SIG-M5 treated with dmso at 0.1 percent for 504 hours (cell line): Measurements from ENCODE around the gene DRGX.
A peak's percentile ranks its signal among the peaks of the same experiment; 100 is the strongest.

Experiments
- DNase-seq: peaks from one replicate; lab custom pipeline; 2025; ENCODE audit not compliant: unreplicated experiment; lab: John Stamatoyannopoulos, UW

Gene DRGX

GRCh38 chr10:49363309-49364031, 32.4 kb downstream of the DRGX start:
- DNase-seq = no peak

GRCh38 chr10:49362596-49363260, 33.2 kb downstream of the DRGX start:
- peak; percentile 77 for DNase-seq

- no peak for DNase-seq
Measured at GRCh38 chr10:49361735-49362568, 33.9 kb downstream of the DRGX start.

DNA sequence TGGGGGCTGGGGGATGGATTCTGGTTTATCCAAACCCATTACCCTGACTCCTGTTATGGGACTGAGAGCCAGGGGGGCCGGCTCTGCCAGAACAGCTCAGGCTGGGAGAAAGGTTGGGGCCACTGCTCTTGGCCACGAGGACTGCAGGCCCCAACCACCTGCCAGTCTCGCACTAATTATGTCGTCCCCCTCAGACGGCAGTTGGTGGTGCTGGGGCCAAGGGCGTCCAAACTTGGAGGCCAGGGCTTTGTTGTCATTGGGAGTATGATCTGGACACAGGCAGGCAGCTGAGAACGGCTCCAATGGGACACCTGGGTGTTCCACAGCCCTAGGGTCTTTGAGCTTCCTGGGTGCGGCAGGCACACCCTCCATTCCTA, 34.7 kb downstream of the DRGX start:
- DNase-seq = no peak

DNA sequence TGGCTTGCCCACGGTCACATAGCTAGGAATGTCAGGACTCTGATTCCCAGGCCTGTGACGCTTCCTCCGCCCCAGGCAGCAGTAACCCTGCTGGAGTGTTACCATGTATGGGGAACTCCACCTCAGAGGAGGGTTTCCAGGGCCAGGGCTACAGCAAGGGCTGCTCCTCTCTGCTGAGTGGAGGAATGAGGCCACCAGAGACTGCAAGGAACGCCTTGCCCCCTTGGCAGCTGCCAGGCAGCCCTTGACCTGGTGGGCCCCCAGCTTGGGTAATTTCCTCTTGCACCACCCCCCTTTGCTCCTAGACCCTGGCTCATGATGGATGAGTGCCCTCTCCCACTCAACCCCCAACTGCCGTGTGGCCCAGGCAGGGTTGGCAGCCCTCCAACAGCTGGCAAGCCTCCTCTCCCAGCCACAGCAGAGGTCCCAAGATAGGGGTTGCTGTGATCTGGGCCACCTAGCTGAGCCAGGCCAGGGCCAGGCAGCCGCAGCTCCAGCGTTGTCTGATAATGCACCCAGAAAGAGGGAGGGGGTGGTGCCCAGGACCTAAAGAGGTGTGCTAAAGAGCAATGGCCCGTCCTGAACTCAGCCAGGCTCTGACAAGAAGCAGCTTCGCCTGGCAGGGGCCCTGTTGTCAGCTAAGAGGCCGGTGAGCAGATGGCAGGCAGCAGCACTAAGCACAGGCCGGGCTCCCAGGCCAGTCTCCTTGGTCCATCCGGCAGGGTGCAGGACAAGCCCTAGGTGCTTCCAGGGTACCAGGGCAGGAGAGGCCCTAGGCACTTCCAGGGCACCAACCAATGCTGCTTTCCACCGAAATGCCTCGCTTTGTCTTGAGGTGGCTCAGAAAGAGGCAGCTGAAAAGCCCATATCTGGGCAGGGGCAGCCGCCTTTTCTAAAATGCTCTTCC, 35.4 kb downstream of the DRGX start:
- DNase-seq = no peak

DNA sequence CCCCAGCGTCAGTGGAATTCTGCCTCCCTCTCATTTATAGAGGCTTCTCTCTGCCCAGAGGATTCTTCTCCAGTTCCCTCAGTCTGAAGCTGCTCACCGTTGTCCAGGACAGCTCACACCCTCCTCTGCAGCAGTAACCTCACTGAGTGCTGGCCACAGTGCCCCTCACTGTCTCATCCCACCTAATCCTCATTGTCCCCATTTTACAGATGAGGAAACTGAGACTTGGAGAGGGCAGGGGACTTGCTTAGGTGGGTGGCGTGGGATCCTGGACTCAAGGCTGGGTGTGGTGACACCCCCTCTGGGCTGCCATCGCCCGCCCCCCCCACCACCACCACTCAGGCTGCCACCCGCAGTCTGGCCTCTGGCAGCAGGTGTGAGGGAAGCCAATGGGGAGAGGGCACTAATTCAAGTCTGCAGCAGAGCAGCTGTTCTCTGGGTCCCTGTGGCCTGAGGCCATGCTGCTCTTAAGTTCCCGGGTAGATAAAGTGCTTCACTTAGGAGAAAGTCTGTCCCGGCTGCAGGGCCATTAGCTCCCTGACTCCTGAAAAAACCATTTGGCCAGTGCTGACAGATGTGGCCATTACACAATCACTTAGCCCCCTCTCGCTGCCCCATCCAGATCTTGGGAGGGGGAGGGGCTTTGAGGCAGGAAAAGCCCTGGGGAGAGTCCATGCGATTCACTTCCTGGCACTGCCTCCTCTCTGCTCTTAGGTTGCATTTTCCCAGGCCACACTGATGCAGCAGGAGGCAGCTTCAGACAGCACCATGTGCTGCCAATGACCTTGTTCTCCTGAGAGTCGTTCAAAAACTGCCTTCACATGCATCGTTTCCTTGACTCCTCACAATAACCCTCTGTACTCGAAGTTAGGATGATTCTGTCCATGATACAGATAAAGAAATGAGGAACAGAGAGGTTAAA, 36.3 kb downstream of the DRGX start:
- no peak for DNase-seq

DNA sequence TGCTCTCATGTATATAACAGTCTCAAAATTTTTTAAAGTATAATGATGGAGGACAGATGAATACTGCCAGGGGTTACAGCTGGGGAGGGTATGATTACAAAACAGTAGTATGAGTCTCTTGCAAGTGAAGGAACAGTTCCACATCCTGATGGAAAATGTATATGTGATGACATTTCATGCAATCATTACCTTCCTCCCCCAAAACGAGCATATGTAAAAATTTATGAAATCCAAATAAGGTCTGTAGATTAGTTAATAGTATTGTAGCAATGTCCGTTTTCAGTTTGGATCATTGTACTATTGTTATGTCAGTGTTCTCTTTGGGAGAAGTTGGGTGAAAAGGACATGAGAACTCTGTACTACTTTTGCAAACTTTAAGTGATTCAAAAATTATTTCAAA, 38.0 kb downstream of the DRGX start:
- DNase-seq = no peak

DNA sequence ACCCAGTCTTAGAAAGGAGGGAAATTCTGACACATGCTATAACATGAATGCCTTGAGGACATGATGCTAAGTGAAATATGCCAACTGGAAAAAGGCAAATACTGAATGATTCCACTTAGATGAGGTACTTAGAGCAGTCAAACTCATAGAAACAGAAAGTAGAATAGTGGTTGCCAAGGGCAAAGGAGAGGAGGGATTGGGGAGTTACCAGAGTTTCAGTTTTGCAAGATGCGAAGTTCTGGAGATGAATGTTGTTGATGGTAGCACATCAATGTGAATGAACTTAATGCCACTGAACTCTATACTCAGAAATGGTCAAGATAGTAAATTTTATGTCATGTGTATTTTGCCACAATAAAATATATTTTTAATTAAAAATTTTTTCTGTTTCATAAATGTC, 38.9 kb downstream of the DRGX start:
- DNase-seq = no peak

DNA sequence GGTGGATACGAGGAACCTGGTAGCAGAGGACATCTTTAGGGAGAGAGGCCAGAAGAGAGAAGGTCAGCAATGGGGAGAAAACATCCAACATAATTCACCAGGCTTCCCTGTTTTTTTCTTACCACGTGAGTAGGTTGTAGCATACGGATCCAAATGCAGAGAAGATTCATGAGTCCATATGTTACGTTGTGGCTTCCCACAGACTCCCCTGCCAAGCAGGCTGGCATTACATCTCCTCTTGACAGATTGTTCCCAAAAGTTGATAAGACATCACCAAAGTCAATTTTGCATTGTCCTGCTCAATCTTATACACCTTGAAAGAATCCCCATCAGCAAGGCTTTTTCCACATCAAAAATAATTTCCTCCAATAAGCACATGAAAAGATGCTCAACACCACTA, 39.7 kb downstream of the DRGX start:
- no peak for DNase-seq

GRCh38 chr10:49355221-49355620, 40.7 kb downstream of the DRGX start:
- DNase-seq = no peak

DNA sequence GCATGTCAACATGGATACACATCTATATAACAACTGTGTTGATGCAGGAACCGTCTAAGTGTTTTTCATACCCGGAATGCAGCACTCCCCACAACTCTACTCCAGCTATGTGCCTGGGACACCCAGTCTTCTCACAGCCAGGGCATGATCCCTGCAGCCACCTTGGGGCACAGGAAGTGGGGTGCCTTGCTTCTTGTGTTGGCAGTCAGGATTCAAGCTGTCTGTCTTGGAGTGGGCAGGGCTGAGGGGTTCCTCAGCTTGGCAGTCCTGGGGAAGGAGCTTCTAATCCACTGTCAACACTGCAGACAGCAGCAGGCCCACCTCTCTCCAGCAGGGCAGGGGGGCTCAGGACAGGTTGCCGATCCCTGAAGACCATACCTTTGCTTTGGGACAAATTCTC, 41.3 kb downstream of the DRGX start:
- DNase-seq = no peak

DNA sequence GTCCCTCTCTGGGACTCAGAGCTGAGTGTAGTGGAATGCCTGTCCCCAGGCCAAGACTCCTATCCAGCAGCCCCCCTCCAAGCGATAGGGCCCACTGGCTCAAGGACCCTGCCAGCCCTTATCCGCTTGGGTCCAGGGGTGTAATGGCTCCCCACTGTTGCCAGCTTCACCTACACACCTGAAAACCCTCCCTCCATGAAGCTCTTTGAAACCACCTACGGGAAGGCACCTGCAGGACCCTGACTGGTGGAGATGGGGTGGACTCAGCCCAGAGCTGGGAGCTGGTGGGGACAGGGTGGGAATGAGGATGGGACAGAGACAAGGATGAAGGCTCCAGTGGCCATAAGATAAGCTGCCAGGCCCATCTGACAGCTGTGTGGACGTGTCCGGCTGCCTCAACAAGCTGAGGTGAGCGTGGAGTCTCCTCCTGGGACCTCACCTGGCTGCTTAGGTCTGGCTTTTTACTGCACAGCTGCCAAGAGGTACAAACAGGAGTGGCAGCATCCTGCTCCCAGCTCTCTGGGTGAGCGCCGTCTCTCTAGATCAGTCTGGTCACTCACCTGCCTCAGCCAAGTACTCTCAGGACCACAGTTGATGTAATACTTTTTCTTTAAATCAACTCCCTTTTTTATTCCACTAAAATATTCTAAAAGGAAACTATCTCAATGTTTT, 41.9 kb downstream of the DRGX start:
- no peak for DNase-seq

DNA sequence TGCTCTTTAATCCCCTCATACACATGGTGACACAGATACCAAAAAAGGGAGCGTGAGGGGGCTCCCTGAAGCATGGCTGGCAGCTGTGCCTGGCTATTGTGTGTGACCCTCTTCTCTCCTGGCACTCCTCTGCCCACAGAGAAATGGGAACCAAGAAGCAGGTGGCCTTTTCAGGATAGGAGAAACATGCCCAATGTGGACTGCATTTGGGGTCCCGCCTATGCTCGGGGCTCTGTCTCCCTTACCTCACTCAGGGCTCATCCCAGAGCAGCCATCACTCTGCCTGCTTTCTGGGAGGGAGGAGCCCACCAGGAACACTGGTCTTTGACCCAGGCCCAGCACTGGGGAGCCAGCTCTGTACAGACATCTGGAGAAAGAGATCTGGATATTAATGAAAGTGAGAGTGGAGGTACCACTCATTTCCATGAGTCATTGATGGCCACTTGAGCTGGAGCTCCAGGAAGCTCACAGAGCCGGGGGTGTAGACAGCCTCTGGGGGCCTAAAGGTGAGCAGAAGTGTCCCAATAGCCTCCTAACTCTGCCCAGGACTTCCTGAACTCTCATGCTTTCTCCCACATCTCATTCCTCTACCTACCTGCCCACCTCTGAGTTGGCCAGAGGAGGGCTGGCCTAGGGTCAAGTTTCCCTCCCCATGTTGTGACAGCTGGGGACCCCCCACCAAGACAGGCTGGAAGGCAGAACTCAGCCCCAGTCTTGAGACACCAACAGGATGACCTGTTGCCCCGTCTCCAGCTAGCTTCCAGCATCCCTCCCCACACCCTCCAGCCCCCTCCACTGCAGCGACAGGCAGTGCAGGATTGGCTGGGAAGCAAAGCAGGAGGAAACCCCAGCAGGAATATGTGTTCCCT, 42.6 kb downstream of the DRGX start:
- no peak for DNase-seq

DNA sequence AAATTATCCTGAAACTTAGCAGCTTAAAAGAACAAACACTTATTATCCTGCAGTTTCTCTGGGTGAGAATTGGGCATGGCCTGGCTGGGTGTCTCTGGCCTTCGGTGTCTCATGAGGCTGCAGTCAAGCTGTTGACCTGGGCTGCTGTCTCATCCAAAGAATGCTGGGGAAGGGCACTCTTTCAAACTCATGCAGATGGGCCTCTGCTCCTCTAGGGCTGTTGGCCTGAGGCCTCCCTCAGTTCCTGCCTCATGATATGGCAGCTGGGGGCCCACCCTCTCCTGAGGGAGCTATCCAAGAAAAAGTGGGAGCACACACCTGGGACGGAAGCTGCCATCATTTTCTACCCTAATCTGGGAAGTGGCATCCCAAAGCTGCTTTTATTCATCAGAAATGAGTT, 43.6 kb downstream of the DRGX start:
- DNase-seq = no peak

GRCh38 chr10:49351669-49352068, 44.2 kb downstream of the DRGX start:
- DNase-seq = no peak

DNA sequence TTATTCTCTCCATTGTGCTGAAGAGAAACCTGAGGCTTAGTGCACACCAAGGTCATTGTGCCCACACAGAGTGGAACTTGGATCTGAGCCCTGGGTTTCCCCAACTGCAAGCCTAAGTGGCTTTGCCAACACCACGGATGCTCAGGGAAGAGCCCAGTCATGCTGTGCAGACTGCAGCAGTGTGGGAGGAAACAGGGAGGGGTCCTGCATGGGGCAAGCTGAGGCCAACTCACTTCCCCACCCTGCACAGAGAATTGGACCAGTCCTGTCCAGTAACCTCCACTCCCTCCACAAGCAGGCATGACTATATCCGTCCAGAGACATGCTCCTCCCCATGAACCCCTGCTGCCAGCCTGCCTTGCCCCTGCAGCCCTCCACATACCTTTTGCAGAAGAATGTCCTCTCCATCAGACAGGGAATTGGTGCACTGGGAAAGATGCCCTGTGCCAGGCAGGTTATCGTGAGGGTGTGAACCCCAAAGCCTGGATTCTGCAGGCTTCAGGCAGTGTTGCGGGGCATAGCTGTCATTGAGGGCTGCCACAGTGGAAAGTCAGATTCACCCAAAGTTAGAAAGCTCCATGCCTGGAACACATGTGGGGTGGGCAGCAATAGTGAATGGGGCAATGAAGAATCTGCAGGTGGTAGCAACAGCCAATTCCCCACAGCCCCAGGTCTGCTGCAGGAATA, 44.9 kb downstream of the DRGX start:
- no peak for DNase-seq

DNA sequence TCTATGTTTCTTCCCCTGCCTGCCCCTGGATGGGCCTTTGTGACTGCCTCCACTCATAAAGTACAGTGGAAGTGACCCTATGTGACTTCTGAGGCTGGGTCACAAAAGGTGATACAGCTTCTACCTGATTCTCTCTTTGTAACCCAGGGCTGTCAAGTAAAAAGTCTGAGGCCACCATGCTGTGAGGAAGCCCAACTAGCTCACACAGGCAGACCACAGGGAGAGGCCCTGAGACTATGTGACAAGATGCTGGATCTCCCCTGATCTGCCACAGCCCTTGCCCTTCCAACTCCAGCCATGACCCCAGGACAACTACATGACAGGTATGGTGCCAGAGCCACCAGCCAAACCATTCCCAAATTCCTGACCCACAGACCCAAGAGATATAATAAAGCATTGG, 45.8 kb downstream of the DRGX start:
- DNase-seq = no peak

- no peak for DNase-seq
Measured at GRCh38 chr10:49349390-49349789, 46.5 kb downstream of the DRGX start.
